HepG2 (cell line): ENCODE measurements around the gene GPR17. TPM values are rescaled to one million over a fixed set of nuclear protein-coding genes. Genes with fewer than 3 reads are reported as not detected.

Experiments
- ATAC-seq: fragments of 200-7000 bp; cut with Tn5 transposase; 3 replicates; pipeline ENCODE4 v1.9.1; 2020; ENCODE audit warnings: mild to moderate bottlenecking, moderate library complexity
- BruUV-seq: library from RNA; stranded (reverse); fragments of 400-500 nt; replicated peaks from 2 replicates; lab custom pipeline; 2021; lab: Mats Ljungman, UMichigan
- CTCF ChIA-PET: fragments of 300-600 bp; formaldehyde crosslinking; extraction: SDS; loops from one replicate; lab custom pipeline; 2021; ENCODE audit warnings: low total read pairs, inconsistent platforms, low intra/inter-chr PET ratio; lab: Yijun Ruan, JAX
- POLR2A ChIA-PET: fragments of 350-600 bp; sonication (Branson Sonifier 250); formaldehyde crosslinking; loops from one replicate; lab custom pipeline; 2020; ENCODE audit warnings: antibody characterized with exemption, inconsistent platforms; lab: Yijun Ruan, JAX
- DNase-seq: peaks from one replicate; pipeline ENCODE4 v3.0.0-alpha.2; 2015; ENCODE audit warnings: low spot score
- FAIRE-seq: peaks from 3 replicates; lab custom pipeline; 2011; peaks lifted over from hg19 to GRCh38; lab: Jason Lieb, UNC
- H2AFZ ChIP-seq: one replicate; pipeline ENCODE4 v1.6.1; 2011; ENCODE audit warnings: low read length, inconsistent platforms
- H3K27ac ChIP-seq: fragments of 300-600 bp; 3 replicates; pipeline ENCODE4 v1.8.0; 2011; ENCODE audit warnings: mixed run types, mild to moderate bottlenecking, mixed read lengths, low read length, inconsistent platforms; ENCODE audit not compliant: insufficient read depth; ENCODE audit errors: extremely low read length
- H3K27me3 ChIP-seq, 2 experiments: fragments of 200-600 bp in 1 of 2; 2 replicates in 1 of 2; 3 replicates in 1 of 2; pipeline versions ENCODE4 v1.6.0 to v1.8.0; 2011; ENCODE audit warnings: low read length in 2 of 2, mild to moderate bottlenecking in 2 of 2, moderate library complexity in 2 of 2, inconsistent platforms in 1 of 2; ENCODE audit not compliant: insufficient read depth in 2 of 2, control insufficient read depth in 1 of 2
- H3K36me3 ChIP-seq, 2 experiments: fragments of 200-600 bp in 1 of 2; replicated peaks in 1 of 2; 2 replicates in 1 of 2; 3 replicates in 1 of 2; pipeline versions ENCODE4 v1.5.1 to v1.8.0; 2011; ENCODE audit warnings: low read length in 2 of 2, inconsistent platforms in 1 of 2; ENCODE audit not compliant: insufficient read depth in 2 of 2, control insufficient read depth in 1 of 2
- H3K4me1 ChIP-seq: 2 replicates; pipeline ENCODE4 v1.5.1; 2012; ENCODE audit warnings: low read length, inconsistent platforms; ENCODE audit not compliant: insufficient read depth
- H3K4me2 ChIP-seq: 2 replicates; pipeline ENCODE4 v1.6.0; 2011; ENCODE audit warnings: low read depth, low read length, inconsistent platforms
- H3K4me3 ChIP-seq, 3 experiments: fragments of 200-600 bp in 1 of 3; sonication (generic), shearing (Covaris generic) in 1 of 3; replicated peaks in 1 of 3; 2 replicates each; pipeline ENCODE4 v1.5.1; 2011 to 2016; ENCODE audit warnings: low read length in 3 of 3, inconsistent platforms in 2 of 3, low read depth in 2 of 3, mild to moderate bottlenecking in 2 of 3, control low read depth in 1 of 3, mixed read lengths in 1 of 3; ENCODE audit not compliant: insufficient read depth in 1 of 3
- H3K79me2 ChIP-seq: one replicate; pipeline ENCODE4 v1.6.1; 2011; ENCODE audit warnings: low read length, inconsistent platforms; ENCODE audit not compliant: insufficient read depth
- H3K9ac ChIP-seq: 2 replicates; pipeline ENCODE4 v1.6.0; 2011; ENCODE audit warnings: mild to moderate bottlenecking, low read depth, low read length, inconsistent platforms; ENCODE audit not compliant: insufficient read depth
- H3K9me3 ChIP-seq: 2 replicates; pipeline ENCODE4 v1.5.1; 2012; ENCODE audit warnings: mild to moderate bottlenecking, low read length
- H4K20me1 ChIP-seq: 2 replicates; pipeline ENCODE4 v1.6.0; 2011; ENCODE audit warnings: inconsistent platforms, mild to moderate bottlenecking, low read length, moderate library complexity; ENCODE audit not compliant: insufficient read depth
- AGO1 ChIP-seq: fragments of 200-400 bp; formaldehyde crosslinking; IDR thresholded peaks from 2 replicates; pipeline ENCODE4 v1.6.1; 2017; ENCODE audit warnings: mild to moderate bottlenecking, low read depth, low read length, moderate library complexity; ENCODE audit not compliant: poor library complexity, severe bottlenecking
- NFKB2 ChIP-seq: sonication (generic); formaldehyde crosslinking; IDR thresholded peaks from 2 replicates; pipeline ENCODE4 v1.4.0; 2020; ENCODE audit warnings: missing genetic modification reagents, borderline replicate concordance
- REL ChIP-seq: sonication (generic); formaldehyde crosslinking; conservative IDR thresholded peaks from 2 replicates; pipeline ENCODE4 v1.8.0; 2022; ENCODE audit warnings: mild to moderate bottlenecking, missing genetic modification reagents, moderate library complexity
- SOX13 ChIP-seq, 3 experiments: fragments of 450-650 bp in 1 of 3; sonication (generic) in 1 of 3; formaldehyde crosslinking in 1 of 3; IDR thresholded peaks in 2 of 3; conservative IDR thresholded peaks in 1 of 3; 2 replicates each; pipeline versions ENCODE4 v1.5.0 to v1.6.1; 2016 to 2020; ENCODE audit warnings: antibody characterized with exemption in 1 of 3, mild to moderate bottlenecking in 1 of 3, missing compliant biosample characterization in 1 of 3, missing genetic modification reagents in 1 of 3, moderate library complexity in 1 of 3
- ZNF3 ChIP-seq: IDR thresholded peaks from 2 replicates; pipeline ENCODE4 v1.7.0; 2017; ENCODE audit warnings: inconsistent platforms
- WGBS: methylation state at CpG from one replicate; pipeline ENCODE4 v1.1.6; 2017; ENCODE audit warnings: low lambda C conversion rate; 5-methylcytosine and 5-hydroxymethylcytosine counted together
- in situ Hi-C: cut with HindIII; loops from 2 replicates; pipeline ENCODE4 v1.10.0; 2017; ENCODE audit warnings: low pct_unique_long_range_greater_than_20kb; ENCODE audit not compliant: extremely low pct_ligation_motif_present
- intact Hi-C: fragments of 100-400 bp; cut with micrococcal nuclease; formaldehyde crosslinking; loops from one replicate; pipeline ENCODE4 v1.10.0; 2022; ENCODE audit not compliant: unreplicated experiment
- polyA plus RNA-seq, 8 experiments: library from polyadenylated mRNA; depleted of rRNA in 3 of 8; stranded (reverse) in 7 of 8; unstranded in 1 of 8; fragments of >200 nt; fragmentation: Illumina TruSeq in 4 of 8; extraction: Trizol in 4 of 8; gene quantifications; 2 replicates each; pipeline versions ENCODE4 v1.2.1 to v1.2.3, GENCODE V29; 2011 to 2016; ENCODE audit warnings: low read depth in 4 of 8, missing spikeins in 1 of 8, mixed read lengths in 1 of 8; ENCODE audit not compliant: insufficient read depth in 1 of 8
- total RNA-seq, 5 experiments: library from RNA; depleted of rRNA; stranded (reverse); fragments of >200 nt; fragmentation: Illumina TruSeq; extraction: Trizol; gene quantifications; 2 replicates each; pipeline ENCODE4 v1.2.3, GENCODE V29; 2016; ENCODE audit warnings: low read depth in 1 of 5

Gene GPR17
- total and polyA plus RNA-seq, 2 of the 13 experiments (the other 11 are each of a cell fraction or from before 2014, with no cell fraction given) = not detected

DNA sequence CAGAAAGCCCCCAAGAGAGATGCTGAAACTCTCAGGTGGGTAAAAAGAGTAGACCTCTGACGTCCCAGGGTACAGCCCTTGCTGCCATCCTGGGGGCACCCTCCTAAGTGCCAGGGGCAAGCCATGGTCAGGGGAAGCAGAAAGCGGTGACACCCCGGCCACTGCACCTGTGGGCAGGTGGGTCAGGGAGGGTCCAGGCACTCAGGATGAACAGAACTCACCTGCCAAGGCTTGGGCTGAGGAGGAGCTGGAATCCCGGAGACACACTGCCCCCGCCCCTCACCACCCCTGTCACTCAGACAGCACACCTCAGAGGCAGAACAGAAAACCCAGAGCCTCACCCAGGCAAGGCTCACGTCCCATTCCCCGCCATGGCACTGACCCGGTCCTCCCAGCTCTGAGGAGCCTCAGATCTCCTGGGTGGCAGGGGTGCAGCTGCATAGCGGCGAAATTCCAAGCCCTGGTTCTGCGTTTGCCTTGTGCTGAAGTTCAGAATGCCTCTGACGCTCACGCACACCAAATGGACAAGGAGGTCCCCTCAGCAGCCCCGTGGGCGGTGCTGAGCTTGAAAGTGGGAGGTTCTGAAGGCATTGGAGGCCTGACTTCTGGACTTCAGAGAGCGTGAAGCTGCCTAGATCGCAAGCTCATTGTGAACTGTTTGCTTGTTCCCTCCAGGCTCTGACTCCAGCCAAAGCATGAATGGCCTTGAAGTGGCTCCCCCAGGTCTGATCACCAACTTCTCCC lies 4.3 kb downstream of the GPR17 start (continued):
- no peak for TF ChIP-seq REL (CRISPR knock-in tag)
- no peak for TF ChIP-seq ZNF3 (CRISPR knock-in tag)

DNA sequence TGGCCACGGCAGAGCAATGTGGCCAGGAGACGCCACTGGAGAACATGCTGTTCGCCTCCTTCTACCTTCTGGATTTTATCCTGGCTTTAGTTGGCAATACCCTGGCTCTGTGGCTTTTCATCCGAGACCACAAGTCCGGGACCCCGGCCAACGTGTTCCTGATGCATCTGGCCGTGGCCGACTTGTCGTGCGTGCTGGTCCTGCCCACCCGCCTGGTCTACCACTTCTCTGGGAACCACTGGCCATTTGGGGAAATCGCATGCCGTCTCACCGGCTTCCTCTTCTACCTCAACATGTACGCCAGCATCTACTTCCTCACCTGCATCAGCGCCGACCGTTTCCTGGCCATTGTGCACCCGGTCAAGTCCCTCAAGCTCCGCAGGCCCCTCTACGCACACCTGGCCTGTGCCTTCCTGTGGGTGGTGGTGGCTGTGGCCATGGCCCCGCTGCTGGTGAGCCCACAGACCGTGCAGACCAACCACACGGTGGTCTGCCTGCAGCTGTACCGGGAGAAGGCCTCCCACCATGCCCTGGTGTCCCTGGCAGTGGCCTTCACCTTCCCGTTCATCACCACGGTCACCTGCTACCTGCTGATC lies 4.9 kb downstream of the GPR17 start:
- in situ Hi-C loops (no loop called here), intact Hi-C loops (no loop called here)
- ChIA-PET CTCF (interaction anchor here (2.0 kb wide), 1 partner anchor 59 kb away, joined by 41 read pairs; no protein-coding TSS in a partner anchor), POLR2A (interaction anchor here (0.7 to 1.4 kb wide), 4 partner anchors 11 to 357 kb away, joined by 3 to 5 read pairs (median 3); partner anchors contain the start of genes ERCC3, IWS1 and SFT2D3)
- Histone ChIP-seq H3K9ac (no peak overlapping the region), H3K27ac (no peak overlapping the region), H3K4me1 (peaks cover 50% of the 10 kb centered on the region), H3K27me3 (peaks cover 9 to 77% of the 10 kb centered on the region in 2 experiments), H3K36me3 (no peaks in the 10 kb centered on the region), H3K9me3 (no peaks in the 10 kb centered on the region), H3K4me2 (peak overlapping the region; percentile 74), H3K79me2 (no peaks in the 10 kb centered on the region), H2AFZ (no peak overlapping the region), H4K20me1 (no peaks in the 10 kb centered on the region), H3K4me3 (peak overlapping the region in 1 of 3 experiments; percentile 63; a peak in 1 of 6 replicates)
- ATAC-seq (no peak), DNase-seq (no peak), FAIRE-seq (no peak)
- WGBS = 79% methylated on average over 28 of the region's 28 CpGs
- TF ChIP-seq NFKB2 (CRISPR knock-in tag) = 0 out of 2 replicates have a peak, but pooled peaks have one; percentile 36
- TF ChIP-seq SOX13 (IDR thresholded peaks at IDR 0.05) = no peak
- no peak for TF ChIP-seq SOX13 (CRISPR knock-in tag; conservative IDR thresholded peaks at IDR 0.05 in 1 of 2, IDR thresholded peaks at IDR 0.05 in 1 of 2)
- peak; percentile 12 for TF ChIP-seq AGO1
- BruUV-seq = no TSS peak
